HepG2 (cell line): ENCODE measurements around the gene GNG10. TPM values are rescaled to one million over a fixed set of nuclear protein-coding genes. Genes with fewer than 3 reads are reported as not detected.

Source experiments
- ATAC-seq: fragments of 200-7000 bp; cut with Tn5 transposase; 3 replicates; pipeline ENCODE4 v1.9.1; 2020; ENCODE audit warnings: mild to moderate bottlenecking, moderate library complexity
- BruUV-seq: library from RNA; stranded (reverse); fragments of 400-500 nt; replicated peaks from 2 replicates; lab custom pipeline; 2021; lab: Mats Ljungman, UMichigan
- CTCF ChIA-PET: fragments of 300-600 bp; formaldehyde crosslinking; extraction: SDS; loops from one replicate; lab custom pipeline; 2021; ENCODE audit warnings: low total read pairs, inconsistent platforms, low intra/inter-chr PET ratio; lab: Yijun Ruan, JAX
- POLR2A ChIA-PET: fragments of 350-600 bp; sonication (Branson Sonifier 250); formaldehyde crosslinking; loops from one replicate; lab custom pipeline; 2020; ENCODE audit warnings: antibody characterized with exemption, inconsistent platforms; lab: Yijun Ruan, JAX
- DNase-seq: peaks from one replicate; pipeline ENCODE4 v3.0.0-alpha.2; 2015; ENCODE audit warnings: low spot score
- FAIRE-seq: peaks from 3 replicates; lab custom pipeline; 2011; peaks lifted over from hg19 to GRCh38; lab: Jason Lieb, UNC
- H2AFZ ChIP-seq: one replicate; pipeline ENCODE4 v1.6.1; 2011; ENCODE audit warnings: low read length, inconsistent platforms
- H3K27ac ChIP-seq: fragments of 300-600 bp; 3 replicates; pipeline ENCODE4 v1.8.0; 2011; ENCODE audit warnings: mixed run types, mild to moderate bottlenecking, mixed read lengths, low read length, inconsistent platforms; ENCODE audit not compliant: insufficient read depth; ENCODE audit errors: extremely low read length
- H3K27me3 ChIP-seq, 2 experiments: fragments of 200-600 bp in 1 of 2; 2 replicates in 1 of 2; 3 replicates in 1 of 2; pipeline versions ENCODE4 v1.6.0 to v1.8.0; 2011; ENCODE audit warnings: low read length in 2 of 2, mild to moderate bottlenecking in 2 of 2, moderate library complexity in 2 of 2, inconsistent platforms in 1 of 2; ENCODE audit not compliant: insufficient read depth in 2 of 2, control insufficient read depth in 1 of 2
- H3K36me3 ChIP-seq, 2 experiments: fragments of 200-600 bp in 1 of 2; replicated peaks in 1 of 2; 2 replicates in 1 of 2; 3 replicates in 1 of 2; pipeline versions ENCODE4 v1.5.1 to v1.8.0; 2011; ENCODE audit warnings: low read length in 2 of 2, inconsistent platforms in 1 of 2; ENCODE audit not compliant: insufficient read depth in 2 of 2, control insufficient read depth in 1 of 2
- H3K4me1 ChIP-seq: 2 replicates; pipeline ENCODE4 v1.5.1; 2012; ENCODE audit warnings: low read length, inconsistent platforms; ENCODE audit not compliant: insufficient read depth
- H3K4me2 ChIP-seq: 2 replicates; pipeline ENCODE4 v1.6.0; 2011; ENCODE audit warnings: low read depth, low read length, inconsistent platforms
- H3K4me3 ChIP-seq, 3 experiments: fragments of 200-600 bp in 1 of 3; sonication (generic), shearing (Covaris generic) in 1 of 3; replicated peaks in 1 of 3; 2 replicates each; pipeline ENCODE4 v1.5.1; 2011 to 2016; ENCODE audit warnings: low read length in 3 of 3, inconsistent platforms in 2 of 3, low read depth in 2 of 3, mild to moderate bottlenecking in 2 of 3, control low read depth in 1 of 3, mixed read lengths in 1 of 3; ENCODE audit not compliant: insufficient read depth in 1 of 3
- H3K79me2 ChIP-seq: one replicate; pipeline ENCODE4 v1.6.1; 2011; ENCODE audit warnings: low read length, inconsistent platforms; ENCODE audit not compliant: insufficient read depth
- H3K9ac ChIP-seq: 2 replicates; pipeline ENCODE4 v1.6.0; 2011; ENCODE audit warnings: mild to moderate bottlenecking, low read depth, low read length, inconsistent platforms; ENCODE audit not compliant: insufficient read depth
- H3K9me3 ChIP-seq: 2 replicates; pipeline ENCODE4 v1.5.1; 2012; ENCODE audit warnings: mild to moderate bottlenecking, low read length
- H4K20me1 ChIP-seq: 2 replicates; pipeline ENCODE4 v1.6.0; 2011; ENCODE audit warnings: inconsistent platforms, mild to moderate bottlenecking, low read length, moderate library complexity; ENCODE audit not compliant: insufficient read depth
- CEBPG ChIP-seq: IDR thresholded peaks from 2 replicates; pipeline ENCODE4 v1.6.1; 2016
- ELF1 ChIP-seq: sonication (generic); formaldehyde crosslinking; IDR thresholded peaks from 2 replicates; pipeline ENCODE4 v1.4.0; 2020; ENCODE audit warnings: missing genetic modification reagents
- KLF9 ChIP-seq: IDR thresholded peaks from 2 replicates; pipeline ENCODE4 v1.6.1; 2016; ENCODE audit warnings: low read depth
- RFX3 ChIP-seq: IDR thresholded peaks from 2 replicates; pipeline ENCODE4 v1.6.1; 2016; ENCODE audit warnings: missing biosample characterization, missing genetic modification reagents
- ZC3H13 ChIP-seq: sonication (generic); formaldehyde crosslinking; IDR thresholded peaks from 2 replicates; pipeline ENCODE4 v1.8.1; 2023; ENCODE audit warnings: mild to moderate bottlenecking, missing genetic modification reagents, moderate library complexity
- ZFP82 ChIP-seq: sonication (generic); formaldehyde crosslinking; IDR thresholded peaks from 2 replicates; pipeline ENCODE4 v1.5.1; 2020; ENCODE audit warnings: mild to moderate bottlenecking, missing genetic modification reagents, borderline replicate concordance
- ZFX ChIP-seq: sonication (generic); formaldehyde crosslinking; IDR thresholded peaks from 2 replicates; pipeline ENCODE4 v1.4.0; 2020; ENCODE audit warnings: mild to moderate bottlenecking, low read depth, missing genetic modification reagents, moderate library complexity
- ZMYM2 ChIP-seq: sonication (generic); formaldehyde crosslinking; IDR thresholded peaks from 2 replicates; pipeline ENCODE4 v1.8.0; 2022; ENCODE audit warnings: mild to moderate bottlenecking, missing genetic modification reagents
- ZNF256 ChIP-seq: sonication (generic); formaldehyde crosslinking; conservative IDR thresholded peaks from 2 replicates; pipeline ENCODE4 v1.4.0; 2020; ENCODE audit warnings: missing genetic modification reagents
- ZNF614 ChIP-seq: IDR thresholded peaks from 2 replicates; pipeline ENCODE4 v1.6.1; 2018; ENCODE audit warnings: missing biosample characterization, missing genetic modification reagents, inconsistent platforms, borderline replicate concordance
- in situ Hi-C: cut with HindIII; loops from 2 replicates; pipeline ENCODE4 v1.10.0; 2017; ENCODE audit warnings: low pct_unique_long_range_greater_than_20kb; ENCODE audit not compliant: extremely low pct_ligation_motif_present
- intact Hi-C: fragments of 100-400 bp; cut with micrococcal nuclease; formaldehyde crosslinking; loops from one replicate; pipeline ENCODE4 v1.10.0; 2022; ENCODE audit not compliant: unreplicated experiment
- polyA plus RNA-seq, 8 experiments: library from polyadenylated mRNA; depleted of rRNA in 3 of 8; stranded (reverse) in 7 of 8; unstranded in 1 of 8; fragments of >200 nt; fragmentation: Illumina TruSeq in 4 of 8; extraction: Trizol in 4 of 8; gene quantifications; 2 replicates each; pipeline versions ENCODE4 v1.2.1 to v1.2.3, GENCODE V29; 2011 to 2016; ENCODE audit warnings: low read depth in 4 of 8, missing spikeins in 1 of 8, mixed read lengths in 1 of 8; ENCODE audit not compliant: insufficient read depth in 1 of 8
- total RNA-seq, 5 experiments: library from RNA; depleted of rRNA; stranded (reverse); fragments of >200 nt; fragmentation: Illumina TruSeq; extraction: Trizol; gene quantifications; 2 replicates each; pipeline ENCODE4 v1.2.3, GENCODE V29; 2016; ENCODE audit warnings: low read depth in 1 of 5
- TF ChIP-seq, protein P1 (sequence below): sonication (generic); formaldehyde crosslinking; IDR thresholded peaks from 2 replicates; pipeline ENCODE4 v1.5.1; 2020; ENCODE audit warnings: mild to moderate bottlenecking, missing genetic modification reagents, moderate library complexity

The GNG10 gene
- total and polyA plus RNA-seq, 2 of the 13 experiments (the other 11 are each of a cell fraction or from before 2014, with no cell fraction given) = 29.8 to 32.4 TPM

DNA sequence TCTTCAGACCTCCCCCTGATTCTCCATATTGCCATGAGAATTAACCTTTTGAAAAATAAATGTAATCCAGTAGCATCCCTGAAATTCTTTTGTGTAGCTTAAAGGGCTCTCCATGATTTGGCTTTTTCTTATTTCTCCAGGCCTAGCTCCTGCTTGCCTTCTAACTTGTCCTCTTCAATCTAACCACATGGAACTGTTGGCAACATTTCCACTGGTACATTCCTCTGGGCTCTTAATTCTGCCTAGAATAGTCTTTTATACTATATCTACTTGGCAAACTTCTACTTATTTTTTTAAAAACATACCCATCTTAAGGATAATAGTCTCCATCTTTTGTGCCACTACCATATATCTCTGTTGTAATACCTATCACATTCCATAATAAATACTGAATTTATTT lies 54.1 kb downstream of the GNG10 start:
- Histone ChIP-seq H3K9me3 (no peaks in the 10 kb centered on the region), H4K20me1 (no peaks in the 10 kb centered on the region), H3K9ac (no peak overlapping the region), H3K79me2 (no peaks in the 10 kb centered on the region), H3K4me3 (no peak overlapping the region), H3K4me2 (no peak overlapping the region), H3K27ac (no peak overlapping the region), H2AFZ (no peak overlapping the region), H3K27me3 (no peaks in the 10 kb centered on the region), H3K4me1 (no peaks in the 10 kb centered on the region), H3K36me3 (no peaks in the 10 kb centered on the region)
- ATAC-seq (no peak), DNase-seq (no peak), FAIRE-seq (no peak)
- POLR2A ChIA-PET = no interaction called here
- CTCF ChIA-PET = no interaction called here
- no peak for TF ChIP-seq ELF1 (CRISPR knock-in tag)
- no peak for TF ChIP-seq ZNF614
- no peak for TF ChIP-seq ZNF256 (CRISPR knock-in tag)
- TF ChIP-seq KLF9 (CRISPR knock-in tag) = no peak
- TF ChIP-seq CEBPG = no peak
- TF ChIP-seq ZC3H13 (CRISPR knock-in tag) = no peak
- TF ChIP-seq ZFX = no peak
- TF ChIP-seq RFX3 (CRISPR knock-in tag) = no peak
- TF ChIP-seq ZFP82 = no peak
- TF ChIP-seq, protein P1, sequence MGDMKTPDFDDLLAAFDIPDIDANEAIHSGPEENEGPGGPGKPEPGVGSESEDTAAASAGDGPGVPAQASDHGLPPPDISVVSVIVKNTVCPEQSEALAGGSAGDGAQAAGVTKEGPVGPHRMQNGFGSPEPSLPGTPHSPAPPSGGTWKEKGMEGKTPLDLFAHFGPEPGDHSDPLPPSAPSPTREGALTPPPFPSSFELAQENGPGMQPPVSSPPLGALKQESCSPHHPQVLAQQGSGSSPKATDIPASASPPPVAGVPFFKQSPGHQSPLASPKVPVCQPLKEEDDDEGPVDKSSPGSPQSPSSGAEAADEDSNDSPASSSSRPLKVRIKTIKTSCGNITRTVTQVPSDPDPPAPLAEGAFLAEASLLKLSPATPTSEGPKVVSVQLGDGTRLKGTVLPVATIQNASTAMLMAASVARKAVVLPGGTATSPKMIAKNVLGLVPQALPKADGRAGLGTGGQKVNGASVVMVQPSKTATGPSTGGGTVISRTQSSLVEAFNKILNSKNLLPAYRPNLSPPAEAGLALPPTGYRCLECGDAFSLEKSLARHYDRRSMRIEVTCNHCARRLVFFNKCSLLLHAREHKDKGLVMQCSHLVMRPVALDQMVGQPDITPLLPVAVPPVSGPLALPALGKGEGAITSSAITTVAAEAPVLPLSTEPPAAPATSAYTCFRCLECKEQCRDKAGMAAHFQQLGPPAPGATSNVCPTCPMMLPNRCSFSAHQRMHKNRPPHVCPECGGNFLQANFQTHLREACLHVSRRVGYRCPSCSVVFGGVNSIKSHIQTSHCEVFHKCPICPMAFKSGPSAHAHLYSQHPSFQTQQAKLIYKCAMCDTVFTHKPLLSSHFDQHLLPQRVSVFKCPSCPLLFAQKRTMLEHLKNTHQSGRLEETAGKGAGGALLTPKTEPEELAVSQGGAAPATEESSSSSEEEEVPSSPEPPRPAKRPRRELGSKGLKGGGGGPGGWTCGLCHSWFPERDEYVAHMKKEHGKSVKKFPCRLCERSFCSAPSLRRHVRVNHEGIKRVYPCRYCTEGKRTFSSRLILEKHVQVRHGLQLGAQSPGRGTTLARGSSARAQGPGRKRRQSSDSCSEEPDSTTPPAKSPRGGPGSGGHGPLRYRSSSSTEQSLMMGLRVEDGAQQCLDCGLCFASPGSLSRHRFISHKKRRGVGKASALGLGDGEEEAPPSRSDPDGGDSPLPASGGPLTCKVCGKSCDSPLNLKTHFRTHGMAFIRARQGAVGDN = no peak
- no peak for TF ChIP-seq ZMYM2 (CRISPR knock-in tag)
- in situ Hi-C loops (no loop called here), intact Hi-C loops (no loop called here)
- BruUV-seq = no TSS peak
